ENCODE results near the gene SOST.

Gene SOST

DNA sequence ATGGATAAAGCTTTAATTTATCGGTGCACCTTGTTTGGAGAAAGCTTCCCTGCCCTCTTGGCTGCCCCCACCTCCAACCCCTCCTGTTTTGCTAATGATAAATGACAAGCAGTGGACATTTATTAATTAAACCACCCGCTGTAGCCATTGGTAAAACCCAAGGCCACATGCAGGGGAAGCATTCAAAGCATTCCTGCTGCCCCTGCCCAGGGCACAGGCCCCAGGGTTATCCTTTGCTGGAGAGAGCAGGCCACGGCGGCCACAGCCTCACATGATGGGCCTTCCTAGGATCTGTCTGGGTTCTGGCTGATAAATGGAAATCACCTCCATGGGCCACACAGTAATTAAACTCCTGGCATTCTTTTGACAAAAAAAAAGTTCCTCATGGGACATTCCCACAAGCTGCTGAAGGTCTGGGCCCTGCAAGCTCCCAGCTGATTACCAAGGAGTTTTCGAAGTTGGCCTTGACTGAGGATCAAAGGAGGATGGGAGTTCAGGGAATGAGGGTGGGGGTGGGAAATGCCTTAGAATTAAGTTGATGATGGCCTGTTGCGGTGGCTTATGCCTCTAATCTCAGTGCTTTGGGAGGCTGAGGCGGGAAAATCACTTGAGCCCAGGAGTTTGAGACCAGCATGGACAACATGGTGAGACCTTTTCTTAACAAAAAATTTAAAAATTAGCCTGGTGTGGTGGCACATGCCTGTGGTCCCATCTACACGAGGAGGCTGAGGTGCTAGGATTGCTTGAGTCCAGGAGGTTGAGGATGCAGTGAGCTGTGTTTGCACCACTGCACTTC, 35.5 kb downstream of the SOST start:
- H3K27ac ChIP-seq, result no peak overlapping the region
- TF ChIP-seq, protein P1, sequence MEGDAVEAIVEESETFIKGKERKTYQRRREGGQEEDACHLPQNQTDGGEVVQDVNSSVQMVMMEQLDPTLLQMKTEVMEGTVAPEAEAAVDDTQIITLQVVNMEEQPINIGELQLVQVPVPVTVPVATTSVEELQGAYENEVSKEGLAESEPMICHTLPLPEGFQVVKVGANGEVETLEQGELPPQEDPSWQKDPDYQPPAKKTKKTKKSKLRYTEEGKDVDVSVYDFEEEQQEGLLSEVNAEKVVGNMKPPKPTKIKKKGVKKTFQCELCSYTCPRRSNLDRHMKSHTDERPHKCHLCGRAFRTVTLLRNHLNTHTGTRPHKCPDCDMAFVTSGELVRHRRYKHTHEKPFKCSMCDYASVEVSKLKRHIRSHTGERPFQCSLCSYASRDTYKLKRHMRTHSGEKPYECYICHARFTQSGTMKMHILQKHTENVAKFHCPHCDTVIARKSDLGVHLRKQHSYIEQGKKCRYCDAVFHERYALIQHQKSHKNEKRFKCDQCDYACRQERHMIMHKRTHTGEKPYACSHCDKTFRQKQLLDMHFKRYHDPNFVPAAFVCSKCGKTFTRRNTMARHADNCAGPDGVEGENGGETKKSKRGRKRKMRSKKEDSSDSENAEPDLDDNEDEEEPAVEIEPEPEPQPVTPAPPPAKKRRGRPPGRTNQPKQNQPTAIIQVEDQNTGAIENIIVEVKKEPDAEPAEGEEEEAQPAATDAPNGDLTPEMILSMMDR (conservative IDR thresholded peaks at IDR 0.05), result no peak

DNA sequence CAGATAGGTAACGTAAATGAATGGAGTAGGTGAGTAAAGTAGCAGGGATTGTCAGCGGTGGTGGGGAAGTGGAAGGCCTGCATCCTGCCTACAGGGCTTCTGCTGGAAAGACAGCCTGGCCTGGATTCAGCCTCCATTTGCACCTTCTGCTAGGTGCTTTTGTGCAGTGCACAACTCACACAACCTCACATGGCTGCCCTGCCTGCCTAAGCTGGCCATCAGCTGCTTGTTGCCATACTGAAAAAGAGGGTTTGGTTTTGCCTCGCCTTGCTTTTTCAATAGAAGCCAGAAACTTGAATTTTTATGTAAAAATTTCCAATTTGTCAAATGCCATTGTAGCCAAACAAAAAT, 36.3 kb downstream of the SOST start:
- no peak overlapping the region for H3K27ac ChIP-seq
- TF ChIP-seq, protein P1 (conservative IDR thresholded peaks at IDR 0.05), result no peak

DNA sequence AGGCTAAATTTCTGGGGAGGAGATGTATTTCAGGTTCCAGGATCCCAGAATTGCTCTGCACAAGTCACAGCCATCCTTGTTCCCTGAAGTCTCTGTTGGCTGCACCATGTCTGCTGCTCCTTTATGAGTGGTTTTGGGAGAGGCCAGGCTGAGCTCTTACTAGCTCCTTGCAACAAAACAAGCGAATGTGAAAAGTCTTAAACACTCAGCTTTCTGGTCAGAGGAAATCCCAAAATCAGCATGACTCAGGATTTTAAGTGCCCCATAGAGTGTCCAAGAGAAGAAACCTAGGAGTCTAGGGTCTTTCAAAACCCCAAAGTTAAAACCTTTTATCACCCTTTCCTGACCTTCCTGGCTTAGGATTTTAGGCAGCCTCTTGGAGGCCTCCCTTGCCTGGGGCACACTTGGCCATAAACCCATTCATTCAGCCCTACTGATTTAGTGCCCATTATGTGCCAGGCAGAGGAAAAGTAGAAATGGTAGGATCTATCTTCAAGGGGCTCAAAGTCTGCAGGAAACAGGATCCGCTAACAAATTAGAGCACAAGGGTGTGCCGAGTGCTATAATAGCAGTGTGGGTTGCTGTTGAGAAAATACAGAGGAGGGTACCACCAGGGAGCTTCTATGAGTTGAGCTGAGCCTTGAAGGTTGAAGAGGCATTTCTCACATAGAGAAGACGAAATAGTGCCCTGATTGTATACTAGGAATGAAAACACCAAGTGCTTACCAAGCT, 36.9 kb downstream of the SOST start:
- H3K27ac ChIP-seq, result no peak overlapping the region
- TF ChIP-seq, protein P1 (conservative IDR thresholded peaks at IDR 0.05), result no peak

DNA sequence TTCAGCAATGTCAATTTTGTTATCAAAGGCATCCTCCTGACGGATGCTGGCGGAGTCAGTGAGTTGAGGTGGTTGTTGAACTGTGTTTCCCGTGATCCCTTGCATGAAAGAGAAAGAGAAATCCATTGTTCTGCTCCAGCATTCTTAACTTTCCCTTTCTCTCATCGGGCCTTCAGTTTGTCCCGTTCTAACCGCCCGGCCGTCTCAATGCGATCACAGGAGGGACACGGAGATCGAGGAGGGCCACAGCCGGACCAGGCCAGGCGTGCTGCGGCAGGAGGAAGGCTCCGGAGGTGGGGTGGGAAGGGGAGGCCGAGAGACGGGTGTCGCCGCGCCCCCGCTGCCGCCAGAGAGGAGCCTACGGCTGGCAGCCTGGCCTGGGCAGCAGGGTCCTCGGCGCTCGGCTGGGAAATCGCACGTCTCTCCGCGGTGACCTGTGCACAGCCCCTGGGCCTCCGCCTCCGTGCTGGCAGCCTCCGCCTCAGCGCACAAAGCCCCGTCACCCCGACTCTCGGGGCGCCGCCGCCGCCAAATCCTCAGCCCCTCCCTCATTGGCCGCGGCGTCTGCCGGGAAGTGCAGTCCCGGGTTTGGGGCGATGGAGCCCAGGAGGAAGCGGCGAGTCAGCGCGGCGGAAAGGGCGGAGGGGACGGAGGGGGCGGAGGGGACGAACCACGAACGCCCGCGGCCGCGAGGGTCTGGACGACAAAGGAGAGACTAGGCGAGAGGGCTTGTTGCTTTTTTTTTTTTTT, 38.1 kb downstream of the SOST start:
- peak overlapping the region; percentile 74 for H3K27ac ChIP-seq
- TF ChIP-seq, protein P1 (conservative IDR thresholded peaks at IDR 0.05), result no peak

DNA sequence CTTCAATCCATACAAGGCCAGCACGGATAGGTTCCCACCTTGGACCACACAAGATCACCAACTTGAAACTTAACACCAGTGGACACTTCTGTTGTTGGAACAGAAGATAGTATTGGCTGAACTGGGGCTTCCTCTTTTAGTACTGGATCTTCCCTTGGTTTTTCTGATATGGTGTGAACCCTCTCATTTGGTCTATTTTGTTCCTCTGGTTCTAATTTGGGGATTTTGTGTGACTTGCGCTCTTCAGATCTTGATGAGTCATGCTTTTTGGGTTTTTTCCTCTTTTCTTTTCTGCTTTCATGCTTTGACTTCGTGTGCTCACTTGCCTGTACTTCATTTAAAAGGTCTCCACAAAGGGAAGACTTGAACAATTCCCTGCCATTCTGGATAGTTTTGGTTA, 39.0 kb downstream of the SOST start:
- no peak overlapping the region for H3K27ac ChIP-seq
- TF ChIP-seq, protein P1 (conservative IDR thresholded peaks at IDR 0.05), result no peak

DNA sequence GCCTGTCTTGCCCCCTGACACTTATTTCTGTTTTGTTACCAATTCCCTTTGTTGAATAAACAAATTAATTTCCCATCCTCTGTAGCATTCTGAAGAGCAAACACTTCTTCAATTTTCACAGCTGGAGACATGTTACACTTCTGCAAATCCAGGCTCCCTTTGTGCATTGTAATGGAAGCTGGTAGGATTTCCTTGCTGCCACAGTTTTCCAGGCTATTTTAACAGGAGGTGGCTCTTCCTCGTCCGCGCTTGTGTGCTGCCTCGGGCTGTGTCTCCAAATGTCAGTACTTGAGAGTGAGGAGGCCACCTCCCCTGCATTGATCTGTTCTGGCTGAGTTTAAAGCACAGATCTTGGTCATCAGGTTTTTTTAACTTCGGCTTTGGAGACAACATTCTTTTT, 40.0 kb downstream of the SOST start:
- TF ChIP-seq, protein P1 (conservative IDR thresholded peaks at IDR 0.05), result no peak
- no peak overlapping the region for H3K27ac ChIP-seq

DNA sequence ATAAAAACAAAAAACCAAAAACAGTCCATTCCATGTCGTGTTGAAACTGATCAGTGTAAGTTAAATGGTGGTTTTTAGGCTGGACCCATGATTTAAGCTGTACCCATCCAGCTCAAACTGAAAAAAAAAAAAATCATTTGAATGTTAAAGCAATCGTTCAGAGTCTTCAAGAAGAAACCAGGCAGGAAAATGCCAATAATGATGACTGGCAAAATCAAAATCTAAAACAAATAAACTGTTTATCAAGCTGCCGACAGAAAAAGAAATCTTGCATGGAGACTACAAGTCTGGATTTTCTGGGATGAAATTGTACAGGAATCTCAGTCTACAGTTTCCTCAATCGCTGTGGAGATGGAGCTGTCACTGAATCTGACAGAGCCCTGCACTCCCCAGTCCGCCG, 40.7 kb downstream of the SOST start:
- TF ChIP-seq, protein P1 (conservative IDR thresholded peaks at IDR 0.05), result no peak
- no peak overlapping the region for H3K27ac ChIP-seq

Measured in VCaP (cell line).